Measurements from ENCODE around the gene ZBTB32.

DNA sequence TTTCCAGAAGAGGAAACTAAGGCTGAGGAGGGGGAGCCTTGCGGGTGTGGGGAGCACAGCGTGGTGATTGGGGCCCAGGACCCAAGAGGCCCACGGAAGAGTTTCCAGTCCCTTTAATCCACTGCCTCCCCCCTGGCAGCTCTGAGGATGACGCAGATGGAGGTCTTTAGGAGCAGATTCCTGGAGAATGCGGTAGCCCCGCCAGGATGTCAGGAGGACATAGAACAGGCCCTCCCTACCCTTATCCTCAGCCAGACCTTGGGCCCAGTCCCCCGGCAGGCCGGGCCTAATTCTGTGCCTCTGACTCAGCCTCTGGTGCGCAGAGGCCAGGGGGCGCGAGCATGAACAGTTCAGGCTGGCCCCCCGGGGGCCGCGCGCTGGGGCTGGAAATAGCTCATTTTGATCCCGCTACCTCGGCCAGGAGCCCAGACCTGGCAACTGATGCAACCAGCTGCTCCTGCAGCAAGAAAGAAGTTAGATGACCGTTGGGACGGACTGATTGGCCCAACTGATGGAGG, 52.9 kb downstream of the ZBTB32 start:
- no peak for TF ChIP-seq POLR2A (IDR thresholded peaks at IDR 0.05)
- TF ChIP-seq, protein P1, sequence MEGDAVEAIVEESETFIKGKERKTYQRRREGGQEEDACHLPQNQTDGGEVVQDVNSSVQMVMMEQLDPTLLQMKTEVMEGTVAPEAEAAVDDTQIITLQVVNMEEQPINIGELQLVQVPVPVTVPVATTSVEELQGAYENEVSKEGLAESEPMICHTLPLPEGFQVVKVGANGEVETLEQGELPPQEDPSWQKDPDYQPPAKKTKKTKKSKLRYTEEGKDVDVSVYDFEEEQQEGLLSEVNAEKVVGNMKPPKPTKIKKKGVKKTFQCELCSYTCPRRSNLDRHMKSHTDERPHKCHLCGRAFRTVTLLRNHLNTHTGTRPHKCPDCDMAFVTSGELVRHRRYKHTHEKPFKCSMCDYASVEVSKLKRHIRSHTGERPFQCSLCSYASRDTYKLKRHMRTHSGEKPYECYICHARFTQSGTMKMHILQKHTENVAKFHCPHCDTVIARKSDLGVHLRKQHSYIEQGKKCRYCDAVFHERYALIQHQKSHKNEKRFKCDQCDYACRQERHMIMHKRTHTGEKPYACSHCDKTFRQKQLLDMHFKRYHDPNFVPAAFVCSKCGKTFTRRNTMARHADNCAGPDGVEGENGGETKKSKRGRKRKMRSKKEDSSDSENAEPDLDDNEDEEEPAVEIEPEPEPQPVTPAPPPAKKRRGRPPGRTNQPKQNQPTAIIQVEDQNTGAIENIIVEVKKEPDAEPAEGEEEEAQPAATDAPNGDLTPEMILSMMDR (IDR thresholded peaks at IDR 0.05), result no peak
